Cardiac septum (tissue), 1 donor: Measurements from ENCODE around the gene TVP23C. TPM values are rescaled to one million over a fixed set of nuclear protein-coding genes. Genes with fewer than 3 reads are reported as not detected.

ENCODE experiments used
- DNase-seq: peaks from one replicate; pipeline ENCODE4 v3.0.0-alpha.2; 2020; ENCODE audit warnings: low spot score
- intact Hi-C: fragments of 100-400 bp; cut with DNase I; formaldehyde crosslinking; loops from one replicate; pipeline ENCODE4 v1.14.0; 2022
- total RNA-seq: library from RNA; stranded (reverse); fragmentation: NEBNext Ultra II Directional; extraction: Animal tissue kit (Norgen Biotek cat#: 25700); gene quantifications from one replicate; pipeline ENCODE4 v1.2.1, GENCODE V29; 2021
- donor health status: DM: no; HTN: no; CAD: no.

Gene TVP23C
- total RNA-seq, 1 donor from 2014 or later: 6.9 TPM

- intact Hi-C loops: no loop called here
- no peak for DNase-seq
Observed at GRCh38 chr17:15475631-15476354, 87.5 kb downstream of the TVP23C start.

GRCh38 chr17:15472891-15473290, 90.4 kb downstream of the TVP23C start:
- intact Hi-C loops: no loop called here
- DNase-seq: no peak

- DNase-seq: no peak
- intact Hi-C loops: no loop called here
Observed at GRCh38 chr17:15470536-15470935, 92.7 kb downstream of the TVP23C start.

- no peak for DNase-seq
- intact Hi-C loops: no loop called here
Observed at GRCh38 chr17:15469260-15469659, 94.0 kb downstream of the TVP23C start.

GRCh38 chr17:15468126-15468525, 95.2 kb downstream of the TVP23C start:
- intact Hi-C loops: no loop called here
- no peak for DNase-seq

- intact Hi-C loops: no loop called here
- DNase-seq: no peak
Observed at GRCh38 chr17:15467592-15467991, 95.7 kb downstream of the TVP23C start, which contains the start of gene CDRT4. Gene CDRT4 (minus strand): TSS chr17:15467621. CDS start chr17:15440238, 27,383 bp downstream.

GRCh38 chr17:15466131-15466530, 97.2 kb downstream of the TVP23C start:
- intact Hi-C loops: no loop called here
- no peak for DNase-seq

- DNase-seq: no peak
- intact Hi-C loops: no loop called here
Observed at GRCh38 chr17:15465045-15465701, 98.1 kb downstream of the TVP23C start.

- intact Hi-C loops: no loop called here
- DNase-seq: no peak
Observed at GRCh38 chr17:15464231-15464985, 98.9 kb downstream of the TVP23C start.

GRCh38 chr17:15462976-15463772, 100.1 kb downstream of the TVP23C start:
- DNase-seq: no peak
- intact Hi-C loops: no loop called here

GRCh38 chr17:15457723-15458094, 105.6 kb downstream of the TVP23C start:
- DNase-seq: no peak
- intact Hi-C loops: loop anchor here (2.0 kb wide), 1 partner anchor 197 kb away; no protein-coding TSS in a partner anchor

- DNase-seq: no peak
Observed at GRCh38 chr17:15456972-15457722, 106.1 kb downstream of the TVP23C start.

GRCh38 chr17:15456496-15456895, 106.8 kb downstream of the TVP23C start:
- no peak for DNase-seq

More at GRCh38 chr17:15456972-15457722, 106.1 kb downstream of the TVP23C start:
- intact Hi-C loops: loop anchor here (2.0 kb wide), 1 partner anchor 196 kb away; no protein-coding TSS in a partner anchor

GRCh38 chr17:15454346-15454745, 108.9 kb downstream of the TVP23C start:
- intact Hi-C loops: no loop called here
- no peak for DNase-seq

More at GRCh38 chr17:15456496-15456895, 106.8 kb downstream of the TVP23C start:
- intact Hi-C loops: loop anchor here (2.0 kb wide), 1 partner anchor 196 kb away; no protein-coding TSS in a partner anchor

GRCh38 chr17:15453782-15454181, 109.5 kb downstream of the TVP23C start:
- DNase-seq: no peak
- intact Hi-C loops: no loop called here

- intact Hi-C loops: no loop called here
- no peak for DNase-seq
Observed at GRCh38 chr17:15453246-15453645, 110.0 kb downstream of the TVP23C start.

- intact Hi-C loops: no loop called here
Observed at GRCh38 chr17:15452746-15453145, 110.5 kb downstream of the TVP23C start.

More at GRCh38 chr17:15452746-15453145, 110.5 kb downstream of the TVP23C start:
- DNase-seq: no peak
